ENCODE data around the gene TMEM14A.

The TMEM14A gene

GRCh38 chr6:52670502-52671409 lies at the start of gene TMEM14A:
Gene TMEM14A, plus strand, starts transcription at chr6:52671113. Its CDS starts 5,990 bp downstream, at chr6:52677103.
- H3K4me3 ChIP-seq (replicated peaks; ENCODE audit: low read depth, low read length): peak within 1 kb of the TSS; percentile 77
- DNase-seq (ENCODE audit: low read depth): peak; percentile 92

GRCh38 chr6:52621631-52622030 lies 49.3 kb upstream of the TMEM14A start:
- TF ChIP-seq CTCF (IDR thresholded peaks at IDR 0.05; ENCODE audit: low read length, missing control alignments): no peak
- DNase-seq (ENCODE audit: low read depth): no peak
- no peak overlapping the region for H3K4me3 ChIP-seq (replicated peaks; ENCODE audit: low read depth, low read length)

More at GRCh38 chr6:52670502-52671409, at the start of gene TMEM14A:
- no peak for TF ChIP-seq CTCF (IDR thresholded peaks at IDR 0.05; ENCODE audit: low read length, missing control alignments)

- DNase-seq (ENCODE audit: low read depth): no peak
- no peak for TF ChIP-seq CTCF (IDR thresholded peaks at IDR 0.05; ENCODE audit: low read length, missing control alignments)
- no peak overlapping the region for H3K4me3 ChIP-seq (replicated peaks; ENCODE audit: low read depth, low read length)
Observed at GRCh38 chr6:52622810-52623209, 48.1 kb upstream of the TMEM14A start.

GRCh38 chr6:52632011-52632410 lies 38.9 kb upstream of the TMEM14A start:
- TF ChIP-seq CTCF (IDR thresholded peaks at IDR 0.05; ENCODE audit: low read length, missing control alignments): no peak
- no peak for DNase-seq (ENCODE audit: low read depth)
- no peak overlapping the region for H3K4me3 ChIP-seq (replicated peaks; ENCODE audit: low read depth, low read length)

GRCh38 chr6:52634211-52634610 lies 36.7 kb upstream of the TMEM14A start:
- TF ChIP-seq CTCF (IDR thresholded peaks at IDR 0.05; ENCODE audit: low read length, missing control alignments): no peak
- no peak for DNase-seq (ENCODE audit: low read depth)
- H3K4me3 ChIP-seq (replicated peaks; ENCODE audit: low read depth, low read length): no peak overlapping the region

- no peak for DNase-seq (ENCODE audit: low read depth)
- H3K4me3 ChIP-seq (replicated peaks; ENCODE audit: low read depth, low read length): no peak overlapping the region
- TF ChIP-seq CTCF (IDR thresholded peaks at IDR 0.05; ENCODE audit: low read length, missing control alignments): no peak
Observed at GRCh38 chr6:52635049-52635577, 35.8 kb upstream of the TMEM14A start.

Data from fibroblast of pulmonary artery (primary cell).